Panc1 (cell line): ENCODE results near the gene AGAP1. TPM values are rescaled to one million over a fixed set of nuclear protein-coding genes. Genes with fewer than 3 reads are reported as not detected.

Experiments used
- ATAC-seq: fragments of 200-7000 bp; cut with Tn5 transposase; 2 replicates; pipeline ENCODE4 v1.9.1; 2020; ENCODE audit warnings: mild to moderate bottlenecking, moderate library complexity
- BruUV-seq: library from RNA; stranded (reverse); fragments of 400-500 nt; replicated peaks from 2 replicates; lab custom pipeline; 2021; lab: Mats Ljungman, UMichigan
- CTCF ChIA-PET: fragments of 300-600 bp; sonication (Branson Sonifier 250); formaldehyde crosslinking; loops from one replicate; lab custom pipeline; 2022; ENCODE audit warnings: antibody characterized with exemption; lab: Charles Lee
- POLR2A ChIA-PET: fragments of 300-600 bp; sonication (Branson Sonifier 250); formaldehyde crosslinking; loops from one replicate; lab custom pipeline; 2022; ENCODE audit warnings: antibody characterized with exemption; lab: Charles Lee
- DNase-seq: peaks from one replicate; pipeline ENCODE4 v3.0.0-alpha.2; 2010; ENCODE audit warnings: low read depth, low spot score
- H3K27ac ChIP-seq: 2 replicates; pipeline ENCODE4 v1.5.1; 2011; ENCODE audit warnings: mild to moderate bottlenecking, low read length, inconsistent platforms
- H3K27me3 ChIP-seq: fragments of 200-500 bp; sonication (Bioruptor generic); 2 replicates; pipeline ENCODE4 v1.6.0; 2014; ENCODE audit warnings: low read length, inconsistent platforms; ENCODE audit not compliant: control insufficient read depth, insufficient read depth
- H3K36me3 ChIP-seq: fragments of 200-500 bp; sonication (Bioruptor generic); 2 replicates; pipeline ENCODE4 v1.5.1; 2014; ENCODE audit warnings: inconsistent platforms, mild to moderate bottlenecking, low read length, moderate library complexity; ENCODE audit not compliant: control insufficient read depth, insufficient read depth
- H3K4me1 ChIP-seq: 2 replicates; pipeline ENCODE4 v1.5.1; 2011; ENCODE audit warnings: inconsistent platforms, mild to moderate bottlenecking, low read length, moderate library complexity; ENCODE audit not compliant: control insufficient read depth, insufficient read depth
- H3K4me3 ChIP-seq, 2 experiments: 2 replicates each; pipeline ENCODE4 v1.5.1; 2011 to 2012; ENCODE audit warnings: low read depth in 2 of 2, low read length in 2 of 2, mild to moderate bottlenecking in 2 of 2, inconsistent platforms in 1 of 2, moderate library complexity in 1 of 2
- H3K9me3 ChIP-seq: fragments of 200-500 bp; sonication (Bioruptor generic); 2 replicates; pipeline ENCODE4 v1.5.1; 2014; ENCODE audit warnings: low read depth, mild to moderate bottlenecking, inconsistent platforms, low read length, moderate library complexity; ENCODE audit not compliant: control insufficient read depth, insufficient read depth
- CTCF ChIP-seq: fragments of 450-650 bp; IDR thresholded peaks from 2 replicates; pipeline ENCODE4 v1.5.1; 2017; ENCODE audit warnings: mild to moderate bottlenecking
- POLR2AphosphoS5 ChIP-seq: IDR thresholded peaks from 2 replicates; pipeline ENCODE4 v1.6.1; 2012; ENCODE audit warnings: mild to moderate bottlenecking, low read depth, low read length, moderate library complexity
- SIN3A ChIP-seq: IDR thresholded peaks from 2 replicates; pipeline ENCODE4 v1.6.1; 2012; ENCODE audit warnings: low read depth, mild to moderate bottlenecking, low read length, moderate library complexity, borderline replicate concordance; ENCODE audit not compliant: insufficient read depth
- TCF7L2 ChIP-seq: IDR thresholded peaks from 2 replicates; pipeline ENCODE4 v1.6.1; 2011; ENCODE audit warnings: mild to moderate bottlenecking, low read depth, low read length, inconsistent platforms
- in situ Hi-C: cut with HindIII; loops from 2 replicates; pipeline ENCODE4 v1.10.0; 2016; ENCODE audit warnings: low sequenced_read_pairs, low pct_unique_long_range_greater_than_20kb
- intact Hi-C: fragments of 100-400 bp; cut with micrococcal nuclease; formaldehyde crosslinking; loops from one replicate; pipeline ENCODE4 v1.10.0; 2022; ENCODE audit not compliant: unreplicated experiment
- total RNA-seq: library from RNA; stranded (reverse); gene quantifications from one replicate; pipeline ENCODE4 v1.2.1, GENCODE V29; 2021; ENCODE audit not compliant: unreplicated experiment
- TF ChIP-seq, protein P1 (sequence below), 2 experiments: IDR thresholded peaks; 2 replicates each; pipeline ENCODE4 v1.6.1; 2011 to 2012; ENCODE audit warnings: low read depth in 2 of 2, control low read depth in 1 of 2, low read length in 1 of 2, mild to moderate bottlenecking in 1 of 2, moderate library complexity in 1 of 2; ENCODE audit not compliant: insufficient read depth in 1 of 2

Gene AGAP1
- total RNA-seq, 1 experiment from 2014 or later: 38.9 TPM

GRCh38 chr2:235954281-235954680, 460.4 kb downstream of the AGAP1 start:
- ChIA-PET CTCF (no interaction called here), POLR2A (no interaction called here)
- BruUV-seq: no TSS peak
- intact Hi-C loops (no loop called here), in situ Hi-C loops (no loop called here)
- Histone ChIP-seq H3K27ac (no peak overlapping the region), H3K9me3 (no peaks in the 10 kb centered on the region), H3K4me1 (no peaks in the 10 kb centered on the region), H3K4me3 (no peak overlapping the region), H3K27me3 (no peaks in the 10 kb centered on the region), H3K36me3 (no peaks in the 10 kb centered on the region)
- ATAC-seq: no peak
- TF ChIP-seq CTCF (no peak), POLR2AphosphoS5 (no peak), TCF7L2 (no peak), SIN3A (no peak)
- TF ChIP-seq, protein P1, sequence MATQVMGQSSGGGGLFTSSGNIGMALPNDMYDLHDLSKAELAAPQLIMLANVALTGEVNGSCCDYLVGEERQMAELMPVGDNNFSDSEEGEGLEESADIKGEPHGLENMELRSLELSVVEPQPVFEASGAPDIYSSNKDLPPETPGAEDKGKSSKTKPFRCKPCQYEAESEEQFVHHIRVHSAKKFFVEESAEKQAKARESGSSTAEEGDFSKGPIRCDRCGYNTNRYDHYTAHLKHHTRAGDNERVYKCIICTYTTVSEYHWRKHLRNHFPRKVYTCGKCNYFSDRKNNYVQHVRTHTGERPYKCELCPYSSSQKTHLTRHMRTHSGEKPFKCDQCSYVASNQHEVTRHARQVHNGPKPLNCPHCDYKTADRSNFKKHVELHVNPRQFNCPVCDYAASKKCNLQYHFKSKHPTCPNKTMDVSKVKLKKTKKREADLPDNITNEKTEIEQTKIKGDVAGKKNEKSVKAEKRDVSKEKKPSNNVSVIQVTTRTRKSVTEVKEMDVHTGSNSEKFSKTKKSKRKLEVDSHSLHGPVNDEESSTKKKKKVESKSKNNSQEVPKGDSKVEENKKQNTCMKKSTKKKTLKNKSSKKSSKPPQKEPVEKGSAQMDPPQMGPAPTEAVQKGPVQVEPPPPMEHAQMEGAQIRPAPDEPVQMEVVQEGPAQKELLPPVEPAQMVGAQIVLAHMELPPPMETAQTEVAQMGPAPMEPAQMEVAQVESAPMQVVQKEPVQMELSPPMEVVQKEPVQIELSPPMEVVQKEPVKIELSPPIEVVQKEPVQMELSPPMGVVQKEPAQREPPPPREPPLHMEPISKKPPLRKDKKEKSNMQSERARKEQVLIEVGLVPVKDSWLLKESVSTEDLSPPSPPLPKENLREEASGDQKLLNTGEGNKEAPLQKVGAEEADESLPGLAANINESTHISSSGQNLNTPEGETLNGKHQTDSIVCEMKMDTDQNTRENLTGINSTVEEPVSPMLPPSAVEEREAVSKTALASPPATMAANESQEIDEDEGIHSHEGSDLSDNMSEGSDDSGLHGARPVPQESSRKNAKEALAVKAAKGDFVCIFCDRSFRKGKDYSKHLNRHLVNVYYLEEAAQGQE (IDR thresholded peaks at IDR 0.05; ENCODE audit: insufficient read depth in 1 of 2, low read depth in 2 of 2, low read length in 1 of 2): no peak
- no peak for DNase-seq

DNA sequence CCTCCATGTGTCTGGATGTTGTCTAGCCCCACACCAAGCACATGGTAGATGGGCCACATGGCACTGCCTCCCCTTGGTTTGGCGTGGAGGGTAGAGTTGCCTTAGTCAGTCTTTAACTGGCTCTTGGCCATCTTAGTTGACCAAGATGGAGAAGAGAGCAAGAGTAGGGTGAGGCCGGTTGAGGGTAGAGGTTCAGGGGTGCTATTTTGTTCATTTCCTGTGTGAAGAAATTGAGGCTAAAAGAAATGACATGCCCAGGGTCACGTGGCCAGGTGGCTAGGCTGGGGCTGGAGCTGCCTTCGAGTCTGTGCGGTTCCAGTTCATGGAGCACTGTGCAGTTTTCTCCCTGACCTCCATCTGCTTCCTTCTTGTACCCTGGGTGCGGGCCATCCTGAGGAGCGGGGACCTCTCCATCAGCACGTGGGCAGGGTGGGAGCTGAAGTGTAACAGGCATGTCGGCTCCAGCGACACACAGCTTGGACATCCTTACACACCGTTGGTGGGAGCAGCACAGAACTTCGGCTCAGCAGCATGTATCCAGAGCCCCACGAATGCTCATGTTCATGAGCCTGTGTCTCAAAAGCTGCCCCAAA, 461.1 kb downstream of the AGAP1 start:
- Histone ChIP-seq H3K9me3 (no peaks in the 10 kb centered on the region), H3K36me3 (no peaks in the 10 kb centered on the region), H3K4me3 (no peak overlapping the region), H3K4me1 (no peaks in the 10 kb centered on the region), H3K27ac (no peak overlapping the region), H3K27me3 (no peaks in the 10 kb centered on the region)
- DNase-seq (no peak), ATAC-seq (no peak)
- in situ Hi-C loops (no loop called here), intact Hi-C loops (no loop called here)
- ChIA-PET POLR2A (no interaction called here), CTCF (no interaction called here)
- no TSS peak for BruUV-seq
- TF ChIP-seq SIN3A: no peak
- no peak for TF ChIP-seq CTCF
- TF ChIP-seq, protein P1 (IDR thresholded peaks at IDR 0.05; ENCODE audit: insufficient read depth in 1 of 2, low read depth in 2 of 2, low read length in 1 of 2): no peak
- TF ChIP-seq TCF7L2: no peak
- TF ChIP-seq POLR2AphosphoS5: no peak
